Osteocyte (in vitro differentiated cells): ENCODE results near the gene ABHD1. TPM values are rescaled to one million over a fixed set of nuclear protein-coding genes. Genes with fewer than 3 reads are reported as not detected.

Experiments
- DNase-seq: peaks from one replicate; pipeline ENCODE4 v3.0.0; 2021; ENCODE audit warnings: mixed read lengths; ENCODE audit not compliant: unreplicated experiment; ENCODE audit errors: extremely low spot score
- H3K27ac Mint-ChIP-seq: one replicate; pipeline ENCODE4 v1.8.0; 2021; ENCODE audit warnings: mild to moderate bottlenecking, mixed read lengths; ENCODE audit not compliant: unreplicated experiment
- H3K27me3 Mint-ChIP-seq: one replicate; pipeline ENCODE4 v1.8.0; 2021; ENCODE audit warnings: mixed read lengths; ENCODE audit not compliant: unreplicated experiment
- H3K36me3 Mint-ChIP-seq: one replicate; pipeline ENCODE4 v1.8.0; 2021; ENCODE audit warnings: mixed read lengths; ENCODE audit not compliant: unreplicated experiment
- H3K4me1 Mint-ChIP-seq: one replicate; pipeline ENCODE4 v1.8.0; 2021; ENCODE audit warnings: mixed read lengths; ENCODE audit not compliant: unreplicated experiment
- H3K4me3 Mint-ChIP-seq: one replicate; pipeline ENCODE4 v1.8.0; 2021; ENCODE audit warnings: mild to moderate bottlenecking, moderate library complexity, mixed read lengths; ENCODE audit not compliant: unreplicated experiment
- H3K9me3 Mint-ChIP-seq: one replicate; pipeline ENCODE4 v1.8.0; 2021; ENCODE audit warnings: mixed read lengths; ENCODE audit not compliant: unreplicated experiment
- total RNA-seq: library from RNA; stranded (reverse); gene quantifications from 2 replicates; pipeline ENCODE4 v1.2.1, GENCODE V29; 2021
- TF ChIP-seq, protein P1 (sequence below): fragments of 200-600 bp; sonication (generic); IDR thresholded peaks from 2 replicates; pipeline ENCODE4 v1.5.0; 2021; ENCODE audit warnings: antibody characterized with exemption, mild to moderate bottlenecking, moderate library complexity

ABHD1 gene
- total RNA-seq, 1 donor from 2014 or later: 0.48 TPM

DNA sequence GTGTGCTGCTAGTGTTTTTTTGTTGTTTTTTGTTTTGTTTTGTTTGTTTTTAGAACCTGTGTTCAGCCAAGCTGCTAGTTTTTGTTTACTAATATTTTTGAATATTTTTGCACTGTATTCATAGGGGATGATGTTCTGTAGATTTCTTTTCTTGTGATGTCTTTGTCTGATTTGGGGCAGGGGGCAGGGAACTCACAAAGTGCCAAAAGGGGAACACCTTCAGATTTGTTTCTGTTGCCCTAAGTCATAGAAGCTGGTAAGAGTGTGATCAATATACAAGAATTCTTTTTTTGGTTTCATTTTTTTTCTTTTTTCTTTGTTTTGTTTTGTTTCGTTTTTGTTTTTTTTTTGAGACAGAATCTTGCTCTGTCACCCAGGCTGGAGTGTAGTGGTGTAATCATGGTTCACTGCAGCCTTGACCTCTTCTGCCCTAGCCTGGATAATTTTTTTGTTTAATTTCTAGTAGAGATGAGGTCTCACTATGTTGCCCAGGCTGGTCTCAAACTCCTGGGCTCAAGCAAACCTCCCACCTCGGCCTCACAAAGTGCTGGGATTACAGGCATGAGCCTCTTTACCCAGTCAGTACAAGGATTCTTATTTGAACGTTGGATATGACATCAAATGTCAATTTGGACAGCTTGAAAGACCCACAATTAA lies 55.9 kb downstream of the ABHD1 start:
- peaks cover 19% of the 10 kb centered on the region for H3K27me3 Mint-ChIP-seq
- no peak overlapping the region for H3K4me3 Mint-ChIP-seq
- no peaks in the 10 kb centered on the region for H3K9me3 Mint-ChIP-seq
- peaks cover 4% of the 10 kb centered on the region for H3K4me1 Mint-ChIP-seq
- no peak for DNase-seq
- H3K36me3 Mint-ChIP-seq: no peaks in the 10 kb centered on the region
- TF ChIP-seq, protein P1, sequence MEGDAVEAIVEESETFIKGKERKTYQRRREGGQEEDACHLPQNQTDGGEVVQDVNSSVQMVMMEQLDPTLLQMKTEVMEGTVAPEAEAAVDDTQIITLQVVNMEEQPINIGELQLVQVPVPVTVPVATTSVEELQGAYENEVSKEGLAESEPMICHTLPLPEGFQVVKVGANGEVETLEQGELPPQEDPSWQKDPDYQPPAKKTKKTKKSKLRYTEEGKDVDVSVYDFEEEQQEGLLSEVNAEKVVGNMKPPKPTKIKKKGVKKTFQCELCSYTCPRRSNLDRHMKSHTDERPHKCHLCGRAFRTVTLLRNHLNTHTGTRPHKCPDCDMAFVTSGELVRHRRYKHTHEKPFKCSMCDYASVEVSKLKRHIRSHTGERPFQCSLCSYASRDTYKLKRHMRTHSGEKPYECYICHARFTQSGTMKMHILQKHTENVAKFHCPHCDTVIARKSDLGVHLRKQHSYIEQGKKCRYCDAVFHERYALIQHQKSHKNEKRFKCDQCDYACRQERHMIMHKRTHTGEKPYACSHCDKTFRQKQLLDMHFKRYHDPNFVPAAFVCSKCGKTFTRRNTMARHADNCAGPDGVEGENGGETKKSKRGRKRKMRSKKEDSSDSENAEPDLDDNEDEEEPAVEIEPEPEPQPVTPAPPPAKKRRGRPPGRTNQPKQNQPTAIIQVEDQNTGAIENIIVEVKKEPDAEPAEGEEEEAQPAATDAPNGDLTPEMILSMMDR: no peak
- no peak overlapping the region for H3K27ac Mint-ChIP-seq

Other genes starting within 250 kb of the ABHD1 start
- gene MAPRE3, start 153.2 kb upstream of the ABHD1 start, total RNA-seq: 9.4 and 9.5 TPM in 2 replicates
- 116 and 118 TPM in 2 replicates for gene TMEM214, start 90.8 kb upstream of the ABHD1 start, total RNA-seq
- 23.4 and 23.9 TPM in 2 replicates for gene AGBL5, start 72.1 kb upstream of the ABHD1 start, total RNA-seq
- 369 and 380 TPM in 2 replicates for gene OST4, start 52.2 kb upstream of the ABHD1 start, total RNA-seq
- 206 and 212 TPM in 2 replicates for gene EMILIN1, start 45.2 kb upstream of the ABHD1 start, total RNA-seq
- 2.0 and 2.4 TPM in 2 replicates for gene KHK, start 37.0 kb upstream of the ABHD1 start, total RNA-seq
- 1.2 and 1.9 TPM in 2 replicates for gene CGREF1, start 4.7 kb upstream of the ABHD1 start, total RNA-seq
- gene PREB, start 10.8 kb downstream of the ABHD1 start, total RNA-seq: 42.7 and 46.3 TPM in 2 replicates
- not detected in 2 replicates for gene PRR30, start 15.6 kb downstream of the ABHD1 start, total RNA-seq
- gene TCF23, start 25.2 kb downstream of the ABHD1 start, total RNA-seq: not detected in 2 replicates
- gene ATRAID, start 88.2 kb downstream of the ABHD1 start, total RNA-seq: 117 and 125 TPM in 2 replicates
- 33.2 and 33.3 TPM in 2 replicates for gene SLC5A6, start 88.5 kb downstream of the ABHD1 start, total RNA-seq
- gene CAD, start 93.6 kb downstream of the ABHD1 start, total RNA-seq: 72.6 and 76.9 TPM in 2 replicates
- not detected in 2 replicates for gene SLC30A3, start 139.2 kb downstream of the ABHD1 start, total RNA-seq
- gene DNAJC5G, start 151.6 kb downstream of the ABHD1 start, total RNA-seq: not detected in 2 replicates
- gene TRIM54, start 158.6 kb downstream of the ABHD1 start, total RNA-seq: not detected in 2 replicates
- gene UCN, start 184.6 kb downstream of the ABHD1 start, total RNA-seq: 2.6 and 4.1 TPM in 2 replicates
- 76.0 and 85.5 TPM in 2 replicates for gene MPV17, start 199.3 kb downstream of the ABHD1 start, total RNA-seq
- gene GTF3C2, start 232.9 kb downstream of the ABHD1 start, total RNA-seq: 57.4 and 59.4 TPM in 2 replicates
- gene EIF2B4, start 246.5 kb downstream of the ABHD1 start, total RNA-seq: 50.0 and 50.4 TPM in 2 replicates
- gene SNX17, start 246.8 kb downstream of the ABHD1 start, total RNA-seq: 124 and 134 TPM in 2 replicates